ENCODE measurements around the gene KIT.

The KIT gene

GRCh38 chr4:54707406-54707805, 49.6 kb downstream of the KIT start:
- H3K4me3 ChIP-seq (ENCODE audit: low read depth, low read length) = no peak overlapping the region
- in situ Hi-C loops (cut with HindIII; ENCODE audit: low sequenced_read_pairs) = no loop called here
- TF ChIP-seq, protein P1, sequence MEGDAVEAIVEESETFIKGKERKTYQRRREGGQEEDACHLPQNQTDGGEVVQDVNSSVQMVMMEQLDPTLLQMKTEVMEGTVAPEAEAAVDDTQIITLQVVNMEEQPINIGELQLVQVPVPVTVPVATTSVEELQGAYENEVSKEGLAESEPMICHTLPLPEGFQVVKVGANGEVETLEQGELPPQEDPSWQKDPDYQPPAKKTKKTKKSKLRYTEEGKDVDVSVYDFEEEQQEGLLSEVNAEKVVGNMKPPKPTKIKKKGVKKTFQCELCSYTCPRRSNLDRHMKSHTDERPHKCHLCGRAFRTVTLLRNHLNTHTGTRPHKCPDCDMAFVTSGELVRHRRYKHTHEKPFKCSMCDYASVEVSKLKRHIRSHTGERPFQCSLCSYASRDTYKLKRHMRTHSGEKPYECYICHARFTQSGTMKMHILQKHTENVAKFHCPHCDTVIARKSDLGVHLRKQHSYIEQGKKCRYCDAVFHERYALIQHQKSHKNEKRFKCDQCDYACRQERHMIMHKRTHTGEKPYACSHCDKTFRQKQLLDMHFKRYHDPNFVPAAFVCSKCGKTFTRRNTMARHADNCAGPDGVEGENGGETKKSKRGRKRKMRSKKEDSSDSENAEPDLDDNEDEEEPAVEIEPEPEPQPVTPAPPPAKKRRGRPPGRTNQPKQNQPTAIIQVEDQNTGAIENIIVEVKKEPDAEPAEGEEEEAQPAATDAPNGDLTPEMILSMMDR (IDR thresholded peaks at IDR 0.05; ENCODE audit: low read depth, low read length, missing control alignments) = no peak
- no peak for DNase-seq (ENCODE audit: low read depth)

DNA sequence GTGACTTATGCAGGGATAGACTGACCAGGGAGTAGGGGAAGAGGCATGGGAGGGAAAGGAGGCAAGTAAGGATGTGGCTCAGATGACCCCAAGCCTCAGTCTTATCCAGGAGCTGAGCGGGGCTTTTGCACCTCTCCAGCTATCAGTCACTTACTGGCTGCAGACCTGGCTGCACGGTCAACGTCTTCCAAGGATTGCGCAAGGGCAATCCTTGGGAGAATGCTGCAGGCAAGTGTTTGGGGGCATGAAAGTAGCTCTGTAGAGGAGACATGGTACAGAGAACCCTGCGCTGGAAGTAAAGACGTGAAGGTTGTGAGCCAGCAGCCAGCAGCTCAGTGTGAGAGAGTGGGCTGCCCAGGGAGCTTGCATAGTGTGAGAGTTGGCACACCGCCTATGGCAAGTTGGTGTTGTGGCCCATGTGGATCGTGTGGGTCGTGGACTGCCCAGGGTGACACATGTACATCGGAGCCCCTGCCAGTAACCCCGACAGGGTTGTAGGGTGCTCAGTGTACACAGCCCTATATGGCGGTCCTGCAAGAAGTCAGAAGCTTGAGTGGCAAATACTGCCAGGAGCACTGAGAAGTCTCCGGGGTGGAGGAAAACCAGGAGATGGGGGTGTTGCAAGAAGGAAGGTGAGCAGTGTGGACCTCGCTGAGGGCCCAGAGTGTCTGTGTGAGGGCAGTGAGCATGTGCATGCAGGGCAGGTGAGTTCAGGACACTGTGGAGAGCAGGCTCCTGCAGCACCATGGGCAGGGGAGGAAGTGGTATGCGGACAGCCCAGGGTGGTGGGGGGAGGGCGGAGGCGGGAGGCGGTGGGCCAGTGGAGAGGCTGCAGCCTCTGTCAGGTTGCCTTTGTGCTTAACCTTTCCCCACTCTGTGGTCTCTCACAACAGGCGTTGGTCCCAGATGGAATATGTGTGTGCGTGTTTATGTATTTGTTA, 50.9 kb downstream of the KIT start:
- TF ChIP-seq, protein P1 (IDR thresholded peaks at IDR 0.05; ENCODE audit: low read depth, low read length, missing control alignments) = no peak
- in situ Hi-C loops (cut with HindIII; ENCODE audit: low sequenced_read_pairs) = no loop called here
- DNase-seq (ENCODE audit: low read depth) = no peak
- no peak overlapping the region for H3K4me3 ChIP-seq (ENCODE audit: low read depth, low read length)

- DNase-seq (ENCODE audit: low read depth) = no peak
- TF ChIP-seq, protein P1 (IDR thresholded peaks at IDR 0.05; ENCODE audit: low read depth, low read length, missing control alignments) = no peak
- in situ Hi-C loops (cut with HindIII; ENCODE audit: low sequenced_read_pairs) = no loop called here
- H3K4me3 ChIP-seq (ENCODE audit: low read depth, low read length) = no peak overlapping the region
These were observed 51.6 kb downstream of the KIT start for GRCh38 chr4:54709400-54709799.

DNA sequence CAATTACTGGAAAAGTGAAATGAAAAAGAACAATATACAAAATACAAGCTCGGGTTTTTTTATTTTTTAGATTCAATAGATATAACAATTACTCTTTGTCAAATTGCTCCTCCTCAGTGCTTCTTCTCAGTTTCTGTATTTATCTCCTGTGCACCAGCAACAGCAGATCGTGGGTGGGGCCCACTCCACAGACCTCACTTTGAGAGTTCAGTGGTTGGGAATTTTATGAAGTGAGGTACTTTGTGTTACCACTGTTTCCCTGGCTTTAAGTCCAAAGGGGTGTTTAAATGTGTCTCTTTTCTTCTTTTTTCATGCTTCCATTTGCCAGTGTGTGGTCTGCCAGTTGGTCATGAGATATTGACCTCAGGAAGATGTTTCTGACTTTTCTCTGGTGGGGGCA, 54.4 kb downstream of the KIT start:
- in situ Hi-C loops (cut with HindIII; ENCODE audit: low sequenced_read_pairs) = no loop called here
- no peak for DNase-seq (ENCODE audit: low read depth)
- H3K4me3 ChIP-seq (ENCODE audit: low read depth, low read length) = no peak overlapping the region
- TF ChIP-seq, protein P1 (IDR thresholded peaks at IDR 0.05; ENCODE audit: low read depth, low read length, missing control alignments) = no peak

DNA sequence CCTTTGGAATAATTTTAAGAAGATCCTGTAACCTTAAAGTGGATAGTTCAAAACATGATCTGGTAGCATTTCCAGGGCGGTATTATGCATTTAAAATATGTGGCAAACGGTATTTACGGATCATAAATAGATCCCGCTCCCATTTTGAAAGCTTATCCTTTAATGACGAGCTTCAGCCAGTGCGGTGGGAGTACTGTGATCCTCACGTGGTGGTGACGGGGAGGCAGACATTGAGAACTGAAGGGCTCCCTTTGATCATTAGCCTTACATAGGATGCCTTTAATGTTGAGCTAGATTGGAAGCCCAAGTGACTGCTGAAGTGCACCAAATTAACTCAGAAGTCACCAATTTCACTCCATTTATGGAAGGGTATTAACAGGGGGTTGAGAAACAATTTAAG, 56.9 kb downstream of the KIT start:
- no peak for DNase-seq (ENCODE audit: low read depth)
- TF ChIP-seq, protein P1 (IDR thresholded peaks at IDR 0.05; ENCODE audit: low read depth, low read length, missing control alignments) = no peak
- in situ Hi-C loops (cut with HindIII; ENCODE audit: low sequenced_read_pairs) = no loop called here
- H3K4me3 ChIP-seq (ENCODE audit: low read depth, low read length) = no peak overlapping the region

GRCh38 chr4:54716478-54717065, 58.8 kb downstream of the KIT start:
- TF ChIP-seq, protein P1 (IDR thresholded peaks at IDR 0.05; ENCODE audit: low read depth, low read length, missing control alignments) = no peak
- H3K4me3 ChIP-seq (ENCODE audit: low read depth, low read length) = no peak overlapping the region
- no peak for DNase-seq (ENCODE audit: low read depth)
- in situ Hi-C loops (cut with HindIII; ENCODE audit: low sequenced_read_pairs) = no loop called here

Data from astrocyte of the cerebellum (primary cell).